Measurements from ENCODE around the gene HLTF. TPM values are rescaled to one million over a fixed set of nuclear protein-coding genes. Genes with fewer than 3 reads are reported as not detected.

HLTF gene
- total RNA-seq, 1 donor from 2014 or later = 35.0 TPM

DNA sequence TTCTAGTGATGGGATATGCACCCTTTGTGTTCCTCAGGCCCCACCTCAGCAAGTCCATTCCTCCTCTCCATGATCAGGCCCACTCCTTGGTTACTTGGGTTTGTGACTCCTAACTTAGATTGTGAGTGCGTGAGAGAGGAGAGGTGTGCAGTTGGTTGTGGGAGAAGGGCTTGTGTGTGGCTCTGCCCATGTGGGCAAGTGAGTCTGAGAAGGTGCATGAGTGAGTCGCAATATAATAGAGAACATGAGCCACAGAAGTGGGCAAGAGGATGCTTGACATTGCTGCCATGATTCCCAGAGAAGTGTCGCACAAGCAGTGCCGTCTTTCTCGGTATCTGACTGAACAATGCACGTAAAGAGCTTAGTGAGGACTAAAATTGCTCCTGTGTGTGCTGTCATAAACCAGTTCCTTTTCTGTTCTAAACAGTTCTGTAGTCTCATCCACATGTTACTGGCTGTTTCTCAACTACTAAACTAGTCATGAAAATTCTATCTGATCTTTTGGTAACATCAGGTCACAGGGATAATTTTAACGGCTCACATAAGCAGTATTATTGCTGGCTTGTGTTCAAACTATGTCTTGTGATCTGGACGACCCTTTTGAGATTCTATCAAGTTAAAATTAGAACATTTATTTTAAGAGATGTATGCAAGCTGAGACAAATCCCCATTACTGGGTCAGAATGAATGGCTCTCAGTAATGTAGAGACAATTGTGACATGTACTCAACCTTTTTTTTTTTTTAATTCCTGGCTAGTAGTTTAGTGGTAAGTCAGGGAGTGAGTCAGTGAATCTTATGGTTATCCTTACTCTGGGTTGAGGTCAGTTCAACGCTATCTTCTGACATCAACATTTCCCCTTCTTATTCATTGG is 69.4 kb downstream of the HLTF start:
- peak; percentile 47 for DNase-seq

DNA sequence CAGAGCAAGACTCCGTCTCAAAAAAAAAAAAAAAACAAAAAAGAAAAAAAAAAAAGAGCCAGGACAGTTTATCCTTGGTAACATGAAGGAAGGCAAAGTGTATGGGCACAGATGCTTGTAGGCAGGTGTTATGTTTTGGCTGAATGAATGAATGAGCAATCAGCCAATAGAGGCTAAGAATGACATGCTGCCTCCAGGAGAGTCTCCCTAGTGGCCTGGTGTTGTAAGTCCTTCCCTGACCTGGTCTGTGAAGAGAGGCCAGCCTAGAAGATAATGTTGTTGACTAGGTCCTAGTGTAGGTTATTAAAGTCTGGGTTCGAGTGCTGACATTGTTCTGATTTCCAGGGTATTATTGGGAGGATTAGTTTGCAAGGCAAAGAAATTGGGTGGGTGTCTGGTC is 70.1 kb downstream of the HLTF start:
- no peak for DNase-seq

DNA sequence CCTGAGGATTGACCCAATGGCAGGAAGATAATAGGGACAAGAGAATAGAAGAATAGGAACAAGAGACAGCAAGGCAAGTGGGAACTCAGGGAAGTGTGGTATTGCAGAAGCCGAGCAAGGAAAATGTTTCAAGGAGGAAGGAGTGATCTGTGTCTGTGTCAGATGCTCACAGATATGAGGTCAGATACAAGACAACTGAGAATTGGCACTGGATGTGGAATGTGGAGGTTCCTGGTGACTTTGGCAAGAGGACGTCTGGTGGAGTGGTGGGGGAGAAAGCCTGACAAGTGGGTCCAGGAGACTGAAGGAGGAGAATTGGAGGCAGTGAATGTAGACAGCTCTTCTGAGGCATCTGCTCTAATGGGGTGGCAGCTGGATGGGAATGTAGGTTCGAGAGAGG is 70.9 kb downstream of the HLTF start:
- DNase-seq = no peak

DNA sequence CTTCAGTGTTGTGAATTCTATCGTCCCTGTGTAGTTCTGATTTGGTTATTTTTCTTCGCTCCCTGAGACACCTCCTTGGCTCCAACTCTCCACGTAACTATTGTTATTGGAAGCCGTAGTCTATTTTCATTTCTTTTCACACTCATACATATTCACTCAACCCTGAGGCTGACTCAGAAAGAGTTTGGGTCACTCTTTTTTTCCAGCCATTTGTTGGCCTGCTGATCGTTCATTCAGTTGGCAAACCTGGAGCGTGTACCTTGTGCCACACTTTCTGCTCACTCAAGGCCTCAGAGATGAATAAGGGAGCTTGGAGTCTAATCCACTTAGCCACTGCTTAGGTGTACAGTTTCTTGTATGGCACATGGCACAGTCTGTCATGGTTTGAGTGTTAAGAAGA is 72.6 kb downstream of the HLTF start:
- no peak for DNase-seq

DNA sequence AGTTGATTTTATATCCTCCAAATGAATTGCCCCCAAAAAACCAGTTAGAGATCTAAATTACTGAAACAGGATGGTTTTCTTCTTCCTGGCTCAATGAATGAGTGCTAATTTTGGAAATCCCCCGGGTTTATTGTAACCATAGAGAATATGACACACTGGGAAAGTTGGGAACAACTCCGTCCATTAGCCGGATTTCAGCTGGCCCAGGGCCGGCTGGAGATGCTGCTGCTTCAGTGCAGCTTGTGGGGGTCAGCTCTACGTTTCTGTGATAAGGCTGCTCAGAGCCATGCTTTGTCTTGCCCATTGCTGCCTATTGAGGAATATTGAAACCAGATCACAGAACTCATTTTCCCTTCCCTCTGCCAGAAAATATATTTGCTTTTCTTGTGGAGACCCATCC is 74.7 kb downstream of the HLTF start:
- DNase-seq = no peak

DNA sequence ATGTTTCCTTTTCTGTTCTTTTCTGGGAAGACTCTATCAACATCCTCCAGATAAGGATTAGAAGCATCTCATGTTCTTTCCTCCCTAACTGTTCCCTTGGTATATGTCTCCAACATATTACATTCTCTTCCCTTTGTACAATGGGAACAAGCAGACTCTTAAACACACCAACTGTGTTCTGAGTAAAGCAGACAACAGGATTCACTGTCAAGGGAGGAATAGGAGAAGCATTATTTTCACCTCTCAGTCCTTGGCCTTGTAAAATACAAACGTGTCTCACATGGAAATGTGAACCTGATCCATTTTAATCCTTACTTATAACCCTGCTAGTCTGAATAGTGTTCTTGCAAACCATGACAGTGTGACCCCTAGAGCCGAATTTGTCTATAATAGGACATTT is 75.4 kb downstream of the HLTF start:
- no peak for DNase-seq

DNA sequence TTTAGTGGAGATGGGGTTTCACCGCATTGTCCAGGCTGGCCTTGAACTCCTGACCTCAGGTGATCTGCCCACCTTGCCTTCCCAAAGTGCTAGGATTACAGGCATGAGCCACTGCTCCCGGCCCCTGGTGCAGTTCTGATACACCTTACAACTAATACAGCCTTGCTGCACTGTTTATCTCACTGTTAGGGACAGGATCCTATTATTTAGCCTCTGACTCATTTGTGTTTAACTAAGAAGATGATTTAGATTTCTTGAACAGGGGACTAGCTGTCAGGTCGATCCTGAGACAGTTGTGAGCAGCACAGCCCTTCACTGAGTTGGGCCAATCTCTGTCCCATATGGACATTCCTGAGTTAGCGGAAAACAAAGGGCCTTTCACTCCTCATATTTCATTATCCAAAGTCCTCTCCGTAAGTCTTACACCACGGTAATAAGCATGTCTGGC is 75.8 kb downstream of the HLTF start:
- DNase-seq = no peak

DNA sequence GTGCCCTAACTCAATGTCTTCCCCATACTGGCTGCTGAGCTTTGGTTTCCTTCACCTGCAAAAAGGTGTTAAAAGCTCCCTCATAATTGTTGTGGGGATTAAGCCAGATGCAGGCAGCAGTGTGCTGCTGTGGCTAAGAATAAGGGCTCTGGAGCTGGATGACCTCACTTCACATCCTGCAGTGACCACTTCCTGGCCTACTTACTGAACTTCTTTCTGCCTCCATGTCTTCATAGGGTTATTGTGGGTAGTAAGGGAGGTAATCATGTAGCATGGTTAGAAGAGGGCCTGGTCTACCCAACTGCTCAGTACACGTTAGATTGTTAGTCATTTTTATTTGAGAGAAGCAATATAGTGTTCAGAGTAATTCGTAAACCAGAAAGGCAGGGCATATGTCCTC is 76.6 kb downstream of the HLTF start:
- DNase-seq = no peak

DNA sequence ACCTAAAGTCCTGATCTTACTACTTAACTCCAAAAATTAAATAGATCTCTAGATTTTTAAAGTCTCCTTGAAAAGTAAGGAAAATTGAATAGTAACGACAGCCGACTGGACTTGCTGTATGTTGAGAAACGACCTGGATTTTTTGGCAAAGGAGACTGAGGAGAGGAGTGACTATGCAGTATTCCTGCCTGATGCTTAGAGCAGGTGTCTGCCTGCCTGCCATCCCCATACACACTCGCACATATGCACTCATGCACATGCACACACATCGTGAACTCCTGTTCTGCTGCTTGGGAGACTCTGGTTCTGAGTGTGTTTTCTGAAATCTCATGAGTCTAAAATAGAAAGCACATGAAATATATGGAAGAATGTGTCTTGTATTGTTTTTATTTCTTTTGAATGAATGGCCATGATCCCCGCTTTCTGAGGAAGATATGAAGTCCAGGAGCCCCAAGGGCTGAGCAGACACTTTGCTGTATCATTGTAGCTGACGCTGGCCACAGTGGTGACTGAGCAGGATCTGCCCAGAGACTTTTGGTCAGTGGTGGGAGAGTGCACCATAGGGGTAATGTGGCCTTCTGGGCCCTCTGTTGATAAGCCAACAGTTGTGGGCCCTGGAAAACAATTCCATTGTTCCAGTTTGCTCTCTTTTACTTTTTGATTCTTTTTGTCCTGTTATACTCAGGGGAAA is 78.6 kb downstream of the HLTF start:
- DNase-seq = no peak

DNA sequence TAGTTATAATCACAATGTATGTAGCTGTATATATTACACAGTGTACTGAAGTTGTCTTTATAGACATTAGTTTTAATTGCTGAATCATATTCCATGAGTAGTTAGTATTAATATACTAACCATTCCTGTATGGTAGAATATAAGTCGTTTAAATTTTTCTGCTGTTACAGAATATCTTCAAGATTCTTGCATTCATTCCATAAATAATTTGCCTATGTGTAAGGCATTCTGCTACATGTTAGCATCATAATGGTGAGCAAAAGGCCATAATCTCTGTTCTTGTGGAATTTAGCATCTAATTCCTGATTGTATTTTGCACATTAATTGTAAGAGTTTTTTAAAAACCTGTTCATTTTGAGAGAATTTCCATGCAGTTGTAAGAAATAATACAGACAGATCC is 80.9 kb downstream of the HLTF start:
- DNase-seq = no peak

DNA sequence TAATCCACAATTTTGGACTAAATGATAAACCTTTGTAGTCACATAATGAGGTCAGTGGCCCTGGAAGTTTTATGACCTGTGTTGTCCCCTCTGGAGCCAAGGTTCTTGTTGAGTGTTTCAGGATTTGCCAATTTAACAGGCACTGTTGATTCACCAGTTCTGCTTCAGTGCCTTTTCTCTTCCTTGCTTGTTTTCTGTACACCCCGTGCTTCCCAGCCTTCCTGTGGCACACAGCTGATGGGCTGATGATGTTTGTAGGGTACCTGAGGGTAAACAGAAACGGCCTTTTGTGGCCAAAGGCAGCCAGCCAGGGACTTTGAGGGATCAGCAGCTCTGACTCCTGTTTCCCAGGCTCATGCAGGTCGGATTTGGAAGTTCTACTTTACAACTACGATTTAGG is 81.7 kb downstream of the HLTF start:
- DNase-seq = no peak

DNA sequence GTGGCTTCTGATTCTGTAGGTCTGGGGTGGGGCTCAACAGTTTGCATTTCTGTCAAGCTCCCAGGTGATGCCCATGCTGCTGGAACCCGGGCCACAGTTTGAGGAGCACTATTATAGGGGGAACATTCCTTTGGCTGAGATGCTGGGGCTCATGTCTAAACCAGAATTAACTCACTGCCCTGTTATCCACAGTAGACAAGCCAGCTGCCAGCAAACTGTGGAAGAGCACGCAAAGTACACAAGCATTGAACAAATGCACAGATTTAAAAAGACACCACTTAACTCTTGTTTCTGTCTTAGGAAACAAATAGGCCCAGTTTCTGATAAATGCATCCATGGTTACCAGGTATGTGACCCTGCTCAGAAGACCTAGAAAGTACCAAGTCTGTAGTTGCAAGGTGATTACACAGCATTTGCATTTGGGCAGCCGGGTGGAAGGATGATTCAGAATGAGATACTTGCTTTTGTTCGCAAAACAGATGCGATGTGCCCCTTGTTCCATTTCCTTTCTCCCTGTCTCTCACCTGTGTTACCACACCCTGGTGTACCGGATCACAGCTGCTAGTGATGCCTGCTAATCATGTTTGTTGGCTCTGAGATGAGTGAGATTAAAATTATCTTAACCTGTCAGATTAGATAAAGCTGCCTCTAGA is 82.6 kb downstream of the HLTF start:
- DNase-seq = no peak

DNA sequence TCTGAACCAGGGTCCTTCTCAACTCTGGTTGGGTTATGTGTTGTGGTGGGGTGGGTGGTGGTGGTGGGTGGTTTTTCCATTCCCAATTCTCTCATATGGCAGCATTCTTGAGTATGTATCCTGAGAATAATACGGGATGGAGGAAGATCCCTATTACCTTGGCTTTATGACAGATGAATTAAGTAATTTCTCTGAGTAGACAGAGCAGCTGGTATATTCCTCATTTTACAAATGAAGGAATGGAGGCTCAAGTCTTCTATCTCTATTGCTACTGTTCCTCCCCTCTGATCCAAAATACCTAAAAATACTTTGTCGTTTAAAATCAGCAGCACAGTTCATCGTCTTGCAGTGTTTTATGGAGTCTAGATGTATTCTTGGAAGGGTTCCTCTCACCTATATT is 84.6 kb downstream of the HLTF start:
- DNase-seq = no peak

DNA sequence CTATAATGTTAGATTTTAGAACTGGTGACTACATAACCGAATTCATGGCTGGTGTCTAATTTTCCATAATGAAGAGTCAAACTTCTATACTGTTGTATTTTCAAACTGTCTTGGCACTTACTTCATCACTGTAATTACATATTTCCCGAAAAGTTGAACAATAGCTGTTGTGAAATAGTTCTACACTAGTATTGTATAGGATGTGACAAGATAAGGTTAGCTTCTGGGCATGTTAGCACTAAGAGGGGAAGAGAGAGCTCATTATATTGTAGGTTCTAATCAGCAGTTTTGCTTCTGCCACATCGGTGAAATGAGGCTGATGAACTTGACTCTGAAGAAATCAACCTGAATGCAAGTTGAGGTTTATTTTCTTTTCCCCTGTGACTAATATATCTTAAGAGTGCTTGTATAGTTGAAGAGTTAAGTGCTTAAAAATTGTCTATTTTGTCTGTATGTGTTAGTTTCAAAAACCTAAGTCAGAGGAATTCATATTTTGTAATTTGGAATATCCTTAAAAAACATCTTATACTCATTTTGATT is 86.1 kb downstream of the HLTF start:
- no peak for DNase-seq

DNA sequence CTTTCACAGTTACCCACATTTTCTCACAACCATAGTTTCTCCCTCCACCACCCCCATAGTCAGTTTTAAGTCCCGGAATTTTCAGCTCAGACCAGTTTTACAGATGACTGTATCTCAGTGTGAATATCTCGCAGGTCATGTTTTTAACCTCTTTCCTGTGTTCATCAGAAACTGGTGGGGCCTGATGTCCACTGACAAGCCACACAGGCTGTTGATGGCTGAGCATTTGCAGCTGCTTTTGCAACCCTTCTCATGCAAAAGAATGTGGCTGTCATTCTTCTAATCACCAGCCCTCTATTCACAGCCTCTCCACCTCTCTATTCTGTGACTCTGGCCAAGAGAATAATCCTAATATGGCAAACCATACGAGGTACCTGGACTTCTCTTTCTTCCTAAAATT is 86.5 kb downstream of the HLTF start:
- no peak for DNase-seq

DNA sequence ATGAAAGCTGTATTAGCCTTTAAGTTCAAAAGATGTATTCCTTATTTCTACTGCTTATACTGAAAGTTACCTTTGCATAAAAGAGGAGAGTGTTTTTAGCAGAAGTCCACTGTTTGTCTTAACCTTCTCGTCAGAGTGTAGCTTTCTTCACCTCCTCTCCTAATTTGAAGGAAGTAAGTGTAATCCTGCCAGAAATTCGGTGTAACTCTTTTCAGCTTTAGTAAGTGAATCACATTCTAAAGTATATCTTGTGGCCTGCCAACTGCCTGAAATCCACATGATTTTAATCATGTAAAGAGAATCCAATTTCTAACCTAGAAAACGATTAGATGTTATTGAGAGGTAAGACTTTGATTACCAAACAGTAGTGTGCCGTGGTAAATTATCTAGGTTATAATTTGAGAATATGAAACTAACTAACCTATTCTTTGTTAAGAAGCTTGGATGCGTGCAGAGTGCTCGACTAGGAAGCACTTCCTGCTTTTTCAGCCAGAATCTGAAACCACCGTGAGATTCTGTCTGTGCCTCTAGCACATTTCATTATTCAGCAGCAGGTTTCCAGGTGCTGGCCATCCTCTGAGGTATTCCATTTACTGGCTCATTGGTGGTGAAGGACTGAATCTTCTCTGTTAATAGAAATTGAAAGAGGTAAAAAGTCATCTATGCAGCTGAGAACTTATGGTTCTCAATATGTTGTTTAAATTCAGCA is 87.5 kb downstream of the HLTF start:
- DNase-seq = no peak

DNA sequence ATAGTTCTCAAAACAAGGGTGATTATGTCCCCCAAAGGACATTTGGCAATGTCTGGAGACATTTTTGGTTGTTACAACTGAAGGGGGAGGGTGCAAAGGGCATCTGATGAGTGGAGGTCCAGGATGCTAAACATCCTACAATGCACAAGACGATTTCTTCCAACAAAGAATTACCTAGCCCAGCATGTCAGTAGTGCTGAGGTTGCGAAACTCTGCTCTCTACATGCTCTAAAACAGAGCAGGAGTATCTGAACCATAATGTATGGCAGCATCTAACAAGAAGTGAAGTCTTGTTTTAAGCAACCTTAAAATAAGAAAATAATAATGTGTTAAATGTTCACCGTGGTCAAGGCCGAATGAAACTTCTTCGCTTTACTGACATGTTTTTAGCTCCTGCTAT is 88.0 kb downstream of the HLTF start:
- DNase-seq = no peak

DNA sequence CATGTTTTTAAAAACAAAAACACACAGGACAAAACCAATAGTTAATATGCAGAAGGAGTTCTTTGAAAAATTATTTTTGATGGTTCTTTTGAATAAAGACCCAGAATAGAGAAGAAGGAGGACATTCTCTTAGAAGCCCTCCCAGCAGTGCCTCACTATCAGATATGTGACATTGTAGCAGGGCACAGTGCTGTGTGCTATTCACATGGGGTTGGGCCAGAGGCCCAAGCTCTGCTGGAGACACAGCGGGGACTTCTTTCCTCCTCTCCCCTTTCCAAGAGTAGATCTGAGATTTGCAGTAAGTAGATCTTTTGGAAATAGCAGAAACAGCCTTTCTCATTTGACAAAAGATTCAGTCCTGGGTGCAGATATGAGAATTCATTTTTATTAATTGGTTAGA is 88.7 kb downstream of the HLTF start:
- DNase-seq = no peak

DNA sequence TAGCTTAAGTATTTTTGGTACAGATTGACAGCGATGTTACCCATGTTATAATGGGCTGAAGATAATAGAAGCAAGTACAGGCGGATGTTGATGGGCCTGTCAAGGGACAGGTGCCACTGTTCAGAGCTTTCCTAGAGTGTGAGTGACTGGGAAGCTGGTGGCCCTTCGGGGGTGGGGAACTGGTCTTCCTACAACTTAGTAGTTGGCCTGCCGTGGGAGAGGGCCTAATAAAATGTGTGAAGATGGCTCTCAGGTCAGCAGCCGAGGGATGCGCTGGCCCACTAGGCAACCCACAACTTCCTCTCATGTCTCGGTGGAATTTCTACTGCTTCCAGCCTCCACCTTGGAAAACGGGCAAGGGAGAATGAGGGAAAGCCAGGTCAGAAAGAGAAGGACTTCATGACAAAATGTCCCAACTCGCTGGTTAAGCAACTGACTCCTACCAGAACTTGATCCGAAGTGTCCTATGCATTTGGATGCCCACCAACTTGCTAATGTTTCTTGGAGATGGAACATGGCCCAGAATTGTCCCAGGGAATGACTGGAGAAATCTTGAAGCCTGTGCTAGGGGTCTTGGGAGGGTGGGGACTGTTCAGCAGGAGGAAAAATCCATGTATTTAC is 93.6 kb downstream of the HLTF start:
- no peak for DNase-seq

DNA sequence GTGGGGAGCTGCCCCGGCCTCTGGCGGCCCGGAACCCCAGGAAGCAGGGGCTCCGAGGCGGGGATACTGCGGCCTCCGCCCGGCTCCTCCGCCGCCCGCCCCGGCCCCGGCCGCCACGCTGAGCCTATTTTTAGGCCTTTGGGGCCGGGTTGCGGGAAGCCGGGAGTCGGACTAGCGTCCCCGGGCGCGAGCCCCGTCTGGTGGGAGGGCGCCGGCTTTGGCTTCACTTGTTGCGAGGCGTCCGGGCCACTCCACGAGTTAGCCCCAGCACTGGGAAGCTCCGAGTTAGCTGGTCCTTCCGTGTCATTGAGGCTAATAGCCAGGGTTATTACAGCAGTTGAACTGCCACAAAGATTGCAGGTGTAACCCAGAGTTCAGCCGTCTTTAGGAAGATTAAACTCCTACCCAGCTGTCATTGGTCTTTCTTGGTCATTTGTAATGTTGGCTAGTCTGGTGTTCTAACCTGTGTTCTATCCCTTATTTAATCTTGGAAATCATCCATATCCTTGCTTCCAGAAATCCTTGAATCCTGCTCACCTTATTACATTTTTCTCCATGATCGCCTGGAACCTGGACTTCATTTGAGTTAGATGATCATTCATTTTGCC is 94.2 kb downstream of the HLTF start:
- DNase-seq = peak; percentile 59

DNA sequence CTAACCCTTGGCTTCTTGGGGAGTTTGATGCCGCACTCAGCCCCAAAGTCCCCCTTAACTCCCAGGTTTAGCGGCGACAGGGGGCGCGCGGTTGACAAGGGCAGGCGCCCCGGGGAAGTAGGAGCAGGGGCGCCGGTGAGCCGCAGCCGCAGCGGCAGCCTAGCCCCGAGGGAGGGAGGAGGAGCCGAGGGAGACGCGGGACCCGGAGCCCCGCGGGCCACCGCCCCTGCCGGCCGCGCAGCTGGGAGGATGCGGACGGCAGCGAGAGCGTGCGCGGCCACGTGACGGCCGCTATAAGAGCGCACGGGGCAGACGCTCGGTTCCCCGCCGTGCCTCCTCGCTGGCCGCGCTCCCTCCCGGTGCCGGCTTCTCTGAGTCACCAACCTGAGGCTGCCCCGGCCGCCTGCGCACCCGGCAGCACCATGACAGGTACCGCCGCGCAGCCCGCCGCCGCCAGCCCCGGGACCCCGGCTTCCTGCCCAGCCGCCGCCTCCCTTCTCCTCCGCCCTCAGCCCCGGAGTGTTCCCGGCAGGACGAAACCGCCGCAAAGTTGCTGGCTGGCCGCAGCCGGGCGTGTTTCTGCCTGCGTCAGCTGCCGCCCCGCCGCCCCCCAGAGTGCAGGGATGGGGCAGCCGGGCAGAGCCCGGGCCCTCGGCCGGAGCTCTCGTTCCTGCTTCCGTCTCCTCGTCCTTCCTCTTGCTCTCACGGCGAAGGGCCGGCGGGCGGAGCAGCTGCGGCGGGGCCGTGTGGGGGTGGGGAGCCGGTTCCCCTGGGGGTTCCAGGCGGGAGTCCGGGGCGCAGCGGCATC is 94.9 kb downstream of the HLTF start, which contains the start of gene GYG1:
Gene GYG1 (plus strand): TSS at position 322 of the 808 bp plus-strand sequence. CDS start 101 bp downstream, at position 423.
- peak; percentile 78 for DNase-seq
